Measurements from ENCODE around the gene S1PR4. TPM values are rescaled to one million over a fixed set of nuclear protein-coding genes. Genes with fewer than 3 reads are reported as not detected.
"Not testable (repeated sequence)": the region's sequence is repeated elsewhere in the genome, so short reads cannot be mapped to it uniquely, and the experiment has no call there.

The S1PR4 gene
- total and polyA plus RNA-seq, 2 donors (not counting 1 experiment from before 2014, with no cell fraction given): 84.2 to 129 TPM

GRCh38 chr19:3201911-3202310, 23.3 kb downstream of the S1PR4 start:
- H3K9ac ChIP-seq (ENCODE audit: low read length): no peak overlapping the region
- peaks cover 0 to 44% of the 10 kb centered on the region in 2 experiments for H3K36me3 ChIP-seq (replicated peaks in 1 of 2; ENCODE audit: control extremely low read depth in 1 of 2, control insufficient read depth in 1 of 2, extremely low read depth in 1 of 2, insufficient read depth in 2 of 2, low read length in 1 of 2)
- no peaks in the 10 kb centered on the region for H3K9me3 ChIP-seq (ENCODE audit: control extremely low read depth in 1 of 3, control insufficient read depth in 2 of 3, insufficient read depth in 1 of 3, low read length in 2 of 3)
- H3K4me1 ChIP-seq (ENCODE audit: control insufficient read depth in 2 of 2, insufficient read depth in 2 of 2, low read length in 2 of 2): no peaks in the 10 kb centered on the region
- no peak overlapping the region for H2AFZ ChIP-seq (ENCODE audit: insufficient read depth, low read depth, low read length, poor library complexity, severe bottlenecking)
- H3K4me2 ChIP-seq (replicated peaks; ENCODE audit: low read depth, low read length, poor library complexity, severe bottlenecking): no peak overlapping the region
- 96% methylated on average over 10 of the region's 14 CpGs for WGBS (ENCODE audit: insufficient coverage)
- no peaks in the 10 kb centered on the region for H3K4me1 Mint-ChIP-seq
- H3K27me3 Mint-ChIP-seq: no peaks in the 10 kb centered on the region
- no peak overlapping the region for H3K4me3 ChIP-seq (ENCODE audit: control extremely low read depth in 1 of 5, extremely low read depth in 1 of 5, insufficient read depth in 1 of 5, low read depth in 2 of 5, low read length in 4 of 5)
- TF ChIP-seq CTCF (IDR thresholded peaks at IDR 0.05) (no peak), EZH2 (IDR thresholded peaks at IDR 0.05; ENCODE audit: borderline replicate concordance, insufficient read depth, low read depth, low read length, poor library complexity, severe bottlenecking) (no peak)
- CTCF ChIA-PET: no interaction called here
- intact Hi-C loops (cut with micrococcal nuclease): no loop called here
- H3K27ac Mint-ChIP-seq: no peak overlapping the region
- no peak for DNase-seq
- H4K20me1 ChIP-seq (ENCODE audit: control insufficient read depth, insufficient read depth, low read length, poor library complexity, severe bottlenecking): no peaks in the 10 kb centered on the region
- H3K27me3 ChIP-seq (replicated peaks in 1 of 4; ENCODE audit: control extremely low read depth in 1 of 4, control insufficient read depth in 3 of 4, insufficient read depth in 4 of 4, low read length in 3 of 4): no peaks in the 10 kb centered on the region
- no peak overlapping the region for H3K4me3 Mint-ChIP-seq
- H3K27ac ChIP-seq (ENCODE audit: low read length in 2 of 2): no peak overlapping the region
- ATAC-seq (ENCODE audit: low read depth): no peak
- H3K79me2 ChIP-seq (ENCODE audit: control insufficient read depth, insufficient read depth, low read length): no peaks in the 10 kb centered on the region
- POLR2A ChIA-PET: no interaction called here
- H3K9me3 Mint-ChIP-seq (ENCODE audit: insufficient read depth): no peaks in the 10 kb centered on the region

GRCh38 chr19:3202346-3202745, 23.8 kb downstream of the S1PR4 start:
- intact Hi-C loops (cut with micrococcal nuclease): no loop called here
- Mint-ChIP-seq H3K9me3 (ENCODE audit: insufficient read depth) (no peaks in the 10 kb centered on the region), H3K4me3 (no peak overlapping the region), H3K4me1 (no peaks in the 10 kb centered on the region), H3K27ac (no peak overlapping the region), H3K27me3 (no peaks in the 10 kb centered on the region)
- H4K20me1 ChIP-seq (ENCODE audit: control insufficient read depth, insufficient read depth, low read length, poor library complexity, severe bottlenecking): no peaks in the 10 kb centered on the region
- no peak overlapping the region for H3K4me3 ChIP-seq (ENCODE audit: control extremely low read depth in 1 of 5, extremely low read depth in 1 of 5, insufficient read depth in 1 of 5, low read depth in 2 of 5, low read length in 4 of 5)
- ChIA-PET POLR2A (no interaction called here), CTCF (no interaction called here)
- H3K9me3 ChIP-seq (ENCODE audit: control extremely low read depth in 1 of 3, control insufficient read depth in 2 of 3, insufficient read depth in 1 of 3, low read length in 2 of 3): no peaks in the 10 kb centered on the region
- DNase-seq (no peak), ATAC-seq (ENCODE audit: low read depth) (no peak)
- TF ChIP-seq EZH2 (IDR thresholded peaks at IDR 0.05; ENCODE audit: borderline replicate concordance, insufficient read depth, low read depth, low read length, poor library complexity, severe bottlenecking) (no peak), CTCF (IDR thresholded peaks at IDR 0.05) (no peak)
- no peaks in the 10 kb centered on the region for H3K79me2 ChIP-seq (ENCODE audit: control insufficient read depth, insufficient read depth, low read length)
- H2AFZ ChIP-seq (ENCODE audit: insufficient read depth, low read depth, low read length, poor library complexity, severe bottlenecking): no peak overlapping the region
- WGBS (ENCODE audit: insufficient coverage): 90% methylated on average over 12 of the region's 12 CpGs
- H3K36me3 ChIP-seq (replicated peaks in 1 of 2; ENCODE audit: control extremely low read depth in 1 of 2, control insufficient read depth in 1 of 2, extremely low read depth in 1 of 2, insufficient read depth in 2 of 2, low read length in 1 of 2): peaks cover 0 to 46% of the 10 kb centered on the region in 2 experiments
- H3K27ac ChIP-seq (ENCODE audit: low read length in 2 of 2): no peak overlapping the region
- no peaks in the 10 kb centered on the region for H3K4me1 ChIP-seq (ENCODE audit: control insufficient read depth in 2 of 2, insufficient read depth in 2 of 2, low read length in 2 of 2)
- H3K27me3 ChIP-seq (replicated peaks in 1 of 4; ENCODE audit: control extremely low read depth in 1 of 4, control insufficient read depth in 3 of 4, insufficient read depth in 4 of 4, low read length in 3 of 4): no peaks in the 10 kb centered on the region
- H3K4me2 ChIP-seq (replicated peaks; ENCODE audit: low read depth, low read length, poor library complexity, severe bottlenecking): no peak overlapping the region
- H3K9ac ChIP-seq (ENCODE audit: low read length): no peak overlapping the region

GRCh38 chr19:3202895-3203294, 24.3 kb downstream of the S1PR4 start:
- H3K4me1 ChIP-seq (ENCODE audit: control insufficient read depth in 2 of 2, insufficient read depth in 2 of 2, low read length in 2 of 2); ATAC-seq (ENCODE audit: low read depth); H3K4me1 Mint-ChIP-seq; POLR2A ChIA-PET; H3K27ac Mint-ChIP-seq; H3K9me3 Mint-ChIP-seq (ENCODE audit: insufficient read depth); H3K27me3 Mint-ChIP-seq; H3K9me3 ChIP-seq (ENCODE audit: control extremely low read depth in 1 of 3, control insufficient read depth in 2 of 3, insufficient read depth in 1 of 3, low read length in 2 of 3); CTCF ChIA-PET; H3K79me2 ChIP-seq (ENCODE audit: control insufficient read depth, insufficient read depth, low read length); DNase-seq; H3K27ac ChIP-seq (ENCODE audit: low read length in 2 of 2); H3K4me2 ChIP-seq (replicated peaks; ENCODE audit: low read depth, low read length, poor library complexity, severe bottlenecking); H2AFZ ChIP-seq (ENCODE audit: insufficient read depth, low read depth, low read length, poor library complexity, severe bottlenecking); H4K20me1 ChIP-seq (ENCODE audit: control insufficient read depth, insufficient read depth, low read length, poor library complexity, severe bottlenecking); H3K27me3 ChIP-seq (replicated peaks in 1 of 4; ENCODE audit: control extremely low read depth in 1 of 4, control insufficient read depth in 3 of 4, insufficient read depth in 4 of 4, low read length in 3 of 4); H3K9ac ChIP-seq (ENCODE audit: low read length); intact Hi-C loops (cut with micrococcal nuclease); H3K4me3 Mint-ChIP-seq; H3K4me3 ChIP-seq (ENCODE audit: control extremely low read depth in 1 of 5, extremely low read depth in 1 of 5, insufficient read depth in 1 of 5, low read depth in 2 of 5, low read length in 4 of 5): not testable (repeated sequence)
- WGBS (ENCODE audit: insufficient coverage): 97% methylated on average over 5 of the region's 7 CpGs
- peaks cover 0 to 51% of the 10 kb centered on the region in 2 experiments for H3K36me3 ChIP-seq (replicated peaks in 1 of 2; ENCODE audit: control extremely low read depth in 1 of 2, control insufficient read depth in 1 of 2, extremely low read depth in 1 of 2, insufficient read depth in 2 of 2, low read length in 1 of 2)

Data from B cell (primary cell).